Measurements from ENCODE around the gene GBP3.

- no peak for TF ChIP-seq ARNT (IDR thresholded peaks at IDR 0.05)
- no peak for TF ChIP-seq FOXM1 (IDR thresholded peaks at IDR 0.05; ENCODE audit: borderline replicate concordance)
- no peak for TF ChIP-seq SP1 (IDR thresholded peaks at IDR 0.05)
- no peak for TF ChIP-seq FOXA1 (IDR thresholded peaks at IDR 0.05)
- TF ChIP-seq BHLHE40 (IDR thresholded peaks at IDR 0.05; ENCODE audit: borderline replicate concordance) = no peak
- no peak for TF ChIP-seq SUZ12 (IDR thresholded peaks at IDR 0.05)
Observed at GRCh38 chr1:89065079-89065868, 42.6 kb upstream of the GBP3 start, which contains the start of gene GBP1.

Measured in HEK293T (cell line).